Endodermal cell (in vitro differentiated cells): Measurements from ENCODE around the gene EYS. TPM values are rescaled to one million over a fixed set of nuclear protein-coding genes. Genes with fewer than 3 reads are reported as not detected.
"Not testable (repeated sequence)": the region's sequence is repeated elsewhere in the genome, so short reads cannot be mapped to it uniquely, and the experiment has no call there.

Experiments
- DNase-seq: peaks from one replicate; pipeline ENCODE4 v3.0.0-alpha.2; 2017
- H3K27ac ChIP-seq: 2 replicates; pipeline ENCODE4 v1.5.1; 2013; ENCODE audit warnings: mild to moderate bottlenecking, low read depth, low read length, moderate library complexity
- H3K27me3 ChIP-seq: 2 replicates; pipeline ENCODE4 v1.6.1; 2013; ENCODE audit warnings: mild to moderate bottlenecking, low read length, moderate library complexity; ENCODE audit not compliant: insufficient read depth, control insufficient read depth, poor library complexity, severe bottlenecking
- H3K36me3 ChIP-seq: 2 replicates; pipeline ENCODE4 v1.7.0; 2013; ENCODE audit warnings: mild to moderate bottlenecking, low read length, moderate library complexity; ENCODE audit not compliant: control insufficient read depth, insufficient read depth
- H3K4me1 ChIP-seq: one replicate; pipeline ENCODE4 v1.7.0; 2013; ENCODE audit warnings: low read length; ENCODE audit not compliant: control insufficient read depth, insufficient read depth
- H3K4me3 ChIP-seq: 2 replicates; pipeline ENCODE4 v1.5.1; 2013; ENCODE audit warnings: mild to moderate bottlenecking, low read length, moderate library complexity
- H3K9ac ChIP-seq: 2 replicates; pipeline ENCODE4 v1.6.1; 2013; ENCODE audit warnings: mild to moderate bottlenecking, low read length, moderate library complexity; ENCODE audit not compliant: poor library complexity, severe bottlenecking; ENCODE audit errors: extremely low read depth
- H3K9me3 ChIP-seq: 2 replicates; pipeline ENCODE4 v1.6.1; 2013; ENCODE audit warnings: mild to moderate bottlenecking, low read length, moderate library complexity; ENCODE audit not compliant: control insufficient read depth
- H3K27ac Mint-ChIP-seq: 2 replicates; pipeline ENCODE4 v1.8.0; 2020; ENCODE audit warnings: mixed read lengths
- H3K27me3 Mint-ChIP-seq: 2 replicates; pipeline ENCODE4 v1.8.0; 2021; ENCODE audit warnings: mild to moderate bottlenecking, mixed read lengths; ENCODE audit not compliant: insufficient read depth
- H3K36me3 Mint-ChIP-seq: 2 replicates; pipeline ENCODE4 v1.8.0; 2020; ENCODE audit warnings: low read depth, mixed read lengths
- H3K4me1 Mint-ChIP-seq: 2 replicates; pipeline ENCODE4 v1.8.0; 2020; ENCODE audit warnings: mixed read lengths
- H3K4me3 Mint-ChIP-seq: 2 replicates; pipeline ENCODE4 v1.8.0; 2020; ENCODE audit warnings: mild to moderate bottlenecking, moderate library complexity, mixed read lengths
- H3K9me3 Mint-ChIP-seq: 2 replicates; pipeline ENCODE4 v1.8.0; 2020; ENCODE audit warnings: mild to moderate bottlenecking, mixed read lengths
- whole genome bisulfite sequencing, 2 experiments: methylation state at CpG; one replicate each; pipeline versions ENCODE4 v1.1.5 to v1.1.7; 2013; ENCODE audit warnings: missing lambda C conversion rate in 2 of 2, mixed read lengths in 1 of 2; ENCODE audit not compliant: insufficient coverage in 1 of 2, insufficient read length in 1 of 2; 5-methylcytosine and 5-hydroxymethylcytosine counted together
- total RNA-seq, 2 donors: library from RNA; stranded (reverse); fragmentation: NEBNext Ultra II Directional in 1 of 2; extraction: Animal tissue kit (Norgen Biotek cat#: 25700) in 1 of 2; gene quantifications; 2 replicates in 1 of 2; 3 replicates in 1 of 2; pipeline ENCODE4 v1.2.1, GENCODE V29; 2021
- TF ChIP-seq, protein P1 (sequence below): fragments of 200-600 bp; sonication (generic); conservative IDR thresholded peaks from 2 replicates; pipeline ENCODE4 v1.5.0; 2021; ENCODE audit warnings: antibody characterized with exemption, mild to moderate bottlenecking

EYS gene
- total RNA-seq, 2 donors from 2014 or later, result 0.31 to 0.70 TPM

DNA sequence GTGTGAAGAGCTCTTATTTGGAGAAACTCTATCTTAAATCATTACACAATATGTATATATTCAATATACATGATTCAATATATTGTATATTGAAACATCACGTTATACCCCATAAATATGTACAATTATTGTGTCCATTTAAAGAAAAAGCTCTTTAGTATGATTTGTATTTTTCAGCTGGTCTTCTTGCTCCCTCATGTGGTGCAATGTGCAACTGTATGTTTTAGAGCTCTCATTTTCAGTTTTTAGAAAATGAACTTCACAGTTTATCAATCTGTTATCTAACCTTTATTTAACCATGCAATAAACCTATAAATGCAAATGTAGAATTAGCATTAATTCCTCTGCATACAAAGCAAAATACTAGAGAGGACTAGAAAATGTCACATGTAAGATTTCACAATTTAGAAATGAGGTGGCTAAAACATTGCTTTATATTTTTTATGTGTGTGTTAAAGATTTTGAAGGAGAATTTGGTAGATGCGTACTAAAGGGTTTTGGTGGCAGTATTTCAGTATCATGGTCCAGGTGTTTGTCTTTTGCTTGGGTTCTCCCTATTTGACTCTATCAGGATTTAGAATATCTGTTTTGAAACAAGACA, 1904.3 kb downstream of the EYS start:
- TF ChIP-seq, protein P1, sequence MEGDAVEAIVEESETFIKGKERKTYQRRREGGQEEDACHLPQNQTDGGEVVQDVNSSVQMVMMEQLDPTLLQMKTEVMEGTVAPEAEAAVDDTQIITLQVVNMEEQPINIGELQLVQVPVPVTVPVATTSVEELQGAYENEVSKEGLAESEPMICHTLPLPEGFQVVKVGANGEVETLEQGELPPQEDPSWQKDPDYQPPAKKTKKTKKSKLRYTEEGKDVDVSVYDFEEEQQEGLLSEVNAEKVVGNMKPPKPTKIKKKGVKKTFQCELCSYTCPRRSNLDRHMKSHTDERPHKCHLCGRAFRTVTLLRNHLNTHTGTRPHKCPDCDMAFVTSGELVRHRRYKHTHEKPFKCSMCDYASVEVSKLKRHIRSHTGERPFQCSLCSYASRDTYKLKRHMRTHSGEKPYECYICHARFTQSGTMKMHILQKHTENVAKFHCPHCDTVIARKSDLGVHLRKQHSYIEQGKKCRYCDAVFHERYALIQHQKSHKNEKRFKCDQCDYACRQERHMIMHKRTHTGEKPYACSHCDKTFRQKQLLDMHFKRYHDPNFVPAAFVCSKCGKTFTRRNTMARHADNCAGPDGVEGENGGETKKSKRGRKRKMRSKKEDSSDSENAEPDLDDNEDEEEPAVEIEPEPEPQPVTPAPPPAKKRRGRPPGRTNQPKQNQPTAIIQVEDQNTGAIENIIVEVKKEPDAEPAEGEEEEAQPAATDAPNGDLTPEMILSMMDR, result peak; percentile 79
- Histone ChIP-seq H3K9ac (no peak overlapping the region), H3K36me3 (no peaks in the 10 kb centered on the region), H3K4me3 (no peak overlapping the region), H3K27me3 (peaks cover 50% of the 10 kb centered on the region), H3K9me3 (no peaks in the 10 kb centered on the region), H3K27ac (no peak overlapping the region), H3K4me1 (peaks cover 13% of the 10 kb centered on the region)
- H3K27ac Mint-ChIP-seq, result no peak overlapping the region
- peaks cover 21% of the 10 kb centered on the region for H3K4me1 Mint-ChIP-seq
- no peaks in the 10 kb centered on the region for H3K9me3 Mint-ChIP-seq
- no peaks in the 10 kb centered on the region for H3K36me3 Mint-ChIP-seq
- no peak for DNase-seq
- H3K4me3 Mint-ChIP-seq, result no peak overlapping the region
- H3K27me3 Mint-ChIP-seq, result peaks cover 49% of the 10 kb centered on the region
- 83 to 94% methylated on average over 1 of the region's 2 CpGs for WGBS, 2 experiments

DNA sequence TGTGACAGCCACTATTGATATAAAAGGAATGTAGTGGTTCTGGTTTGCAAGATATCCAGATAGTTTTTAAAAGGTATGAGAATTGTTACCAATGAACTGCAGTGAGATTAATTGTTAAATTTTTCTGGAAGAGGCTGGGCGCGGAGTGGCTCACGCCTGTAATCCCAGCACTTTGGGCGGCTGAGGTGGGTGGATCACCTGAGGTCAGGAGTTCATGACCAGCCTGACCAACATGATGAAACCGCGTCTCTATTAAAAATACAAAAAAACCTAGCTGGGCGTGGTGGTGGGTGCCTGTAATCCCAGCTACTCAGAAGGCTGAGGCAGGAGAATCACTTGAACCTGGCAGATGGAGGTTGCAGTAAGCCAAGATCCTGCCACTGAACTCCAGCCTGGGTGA, 1906.6 kb downstream of the EYS start:
- H3K27me3 Mint-ChIP-seq, result peaks cover 69% of the 10 kb centered on the region
- not testable (repeated sequence) for H3K9ac ChIP-seq, H3K4me1 Mint-ChIP-seq, H3K27ac Mint-ChIP-seq, H3K4me3 Mint-ChIP-seq, H3K4me1 ChIP-seq, H3K4me3 ChIP-seq, H3K36me3 Mint-ChIP-seq, H3K36me3 ChIP-seq, H3K27ac ChIP-seq, DNase-seq, H3K9me3 Mint-ChIP-seq, H3K9me3 ChIP-seq
- H3K27me3 ChIP-seq, result peaks cover 73% of the 10 kb centered on the region
- WGBS, 2 experiments, result 92 to 98% methylated on average over 7 of the region's 7 CpGs

DNA sequence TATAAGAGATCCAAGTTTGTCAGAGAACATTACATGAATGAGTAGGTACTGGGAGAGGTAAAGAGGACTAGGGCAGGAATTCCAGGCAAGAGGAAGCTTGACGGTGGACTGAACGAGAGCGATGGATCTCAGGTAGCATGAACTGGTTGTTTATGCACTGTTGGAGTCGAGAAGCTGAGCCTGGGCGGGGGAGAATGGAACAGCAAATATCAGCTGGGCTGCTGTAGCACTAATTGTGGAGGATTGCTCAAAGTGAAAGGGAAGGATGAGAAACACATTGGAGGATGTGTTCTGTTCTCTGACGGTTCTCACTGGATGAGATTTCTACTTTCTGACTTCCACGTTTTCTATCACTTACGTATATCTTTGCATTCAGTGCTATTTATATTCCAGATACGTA, 1907.2 kb downstream of the EYS start:
- DNase-seq, result no peak
- Mint-ChIP-seq H3K4me1 (no peaks in the 10 kb centered on the region), H3K9me3 (no peaks in the 10 kb centered on the region), H3K27ac (no peak overlapping the region), H3K4me3 (no peak overlapping the region), H3K27me3 (peaks cover 74% of the 10 kb centered on the region), H3K36me3 (no peaks in the 10 kb centered on the region)
- H3K27me3 ChIP-seq, result peaks cover 79% of the 10 kb centered on the region
- no peaks in the 10 kb centered on the region for H3K4me1 ChIP-seq
- no peak overlapping the region for H3K4me3 ChIP-seq
- H3K36me3 ChIP-seq, result no peaks in the 10 kb centered on the region
- no peak overlapping the region for H3K27ac ChIP-seq
- H3K9ac ChIP-seq, result no peak overlapping the region
- TF ChIP-seq, protein P1, result no peak
- H3K9me3 ChIP-seq, result no peaks in the 10 kb centered on the region
- WGBS, 2 experiments, result 96 to 100% methylated on average over 4 to 9 of the region's 9 CpGs

DNA sequence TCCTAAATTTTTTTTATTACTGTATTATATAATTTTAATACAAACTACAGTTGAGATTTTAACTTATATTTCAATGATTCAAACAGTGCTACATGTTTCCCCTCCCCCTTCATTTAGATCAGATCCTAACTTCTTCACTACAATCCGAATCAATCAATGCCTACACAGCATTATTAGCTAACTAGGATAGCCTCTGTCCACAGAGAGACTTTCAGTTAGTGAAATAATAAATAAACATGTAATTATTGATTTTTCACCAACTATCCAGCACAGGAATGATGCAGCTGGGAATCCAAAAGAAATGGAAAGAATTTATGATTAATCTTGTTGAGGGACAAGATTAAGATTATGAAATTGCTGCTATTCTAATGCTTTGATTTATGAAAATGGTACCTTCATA, 1907.7 kb downstream of the EYS start:
- DNase-seq, result no peak
- Histone ChIP-seq H3K36me3 (no peaks in the 10 kb centered on the region), H3K4me1 (no peaks in the 10 kb centered on the region), H3K27me3 (peaks cover 84% of the 10 kb centered on the region), H3K4me3 (no peak overlapping the region), H3K9me3 (no peaks in the 10 kb centered on the region), H3K27ac (no peak overlapping the region), H3K9ac (no peak overlapping the region)
- Mint-ChIP-seq H3K4me3 (no peak overlapping the region), H3K9me3 (no peaks in the 10 kb centered on the region), H3K27ac (no peak overlapping the region), H3K36me3 (no peaks in the 10 kb centered on the region), H3K27me3 (peaks cover 78% of the 10 kb centered on the region), H3K4me1 (no peaks in the 10 kb centered on the region)
- TF ChIP-seq, protein P1, result no peak
- WGBS, 2 experiments, result 94% methylated on average over 1 of the region's 1 CpG; no CpG with 5 or more reads in 1 of the 2 experiments
